Astrocyte of the hippocampus (primary cell): ENCODE measurements around the gene ZCCHC14.
"Not testable (repeated sequence)": the region's sequence is repeated elsewhere in the genome, so short reads cannot be mapped to it uniquely, and the experiment has no call there.

Source experiments
- DNase-seq: peaks from one replicate; pipeline ENCODE4 v3.0.0; 2011; ENCODE audit warnings: low read depth, low spot score

Gene ZCCHC14

DNA sequence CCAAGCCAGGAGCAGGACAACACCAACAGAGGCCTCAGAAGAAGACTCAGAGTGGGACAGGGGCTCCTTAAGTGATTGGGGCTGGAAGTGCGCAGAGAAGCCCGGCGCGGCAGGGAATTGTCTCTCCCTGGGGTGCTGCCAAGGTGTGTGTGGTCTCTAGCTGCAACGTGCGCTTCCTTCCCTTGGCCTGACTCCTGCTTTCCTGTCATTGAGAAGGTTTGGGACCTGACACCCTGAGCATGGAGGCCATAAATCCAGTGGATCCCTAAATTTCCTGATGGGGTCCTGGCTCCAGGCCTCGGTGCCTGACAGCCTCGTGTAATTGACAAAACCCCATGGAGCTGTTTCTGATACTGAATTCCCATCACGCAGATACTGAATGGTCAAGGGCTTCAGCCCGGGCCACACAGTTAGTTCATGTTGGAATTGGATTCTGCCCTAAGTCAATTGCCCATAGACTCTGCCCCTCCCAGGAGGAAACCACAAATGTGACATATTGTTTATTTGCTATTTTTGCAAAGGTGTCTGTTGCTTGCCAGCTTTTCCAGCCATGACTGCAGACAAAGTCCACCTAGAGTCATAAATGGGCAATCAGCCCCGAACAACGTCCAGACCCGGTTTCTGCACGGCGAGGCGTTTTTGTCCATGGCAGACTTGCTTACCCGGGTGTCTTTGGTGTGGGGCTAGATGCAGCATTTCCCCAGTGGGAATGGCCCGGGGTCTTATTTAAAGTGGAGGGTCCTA lies 4.4 kb upstream of the ZCCHC14 start:
- not testable (repeated sequence) for DNase-seq

DNA sequence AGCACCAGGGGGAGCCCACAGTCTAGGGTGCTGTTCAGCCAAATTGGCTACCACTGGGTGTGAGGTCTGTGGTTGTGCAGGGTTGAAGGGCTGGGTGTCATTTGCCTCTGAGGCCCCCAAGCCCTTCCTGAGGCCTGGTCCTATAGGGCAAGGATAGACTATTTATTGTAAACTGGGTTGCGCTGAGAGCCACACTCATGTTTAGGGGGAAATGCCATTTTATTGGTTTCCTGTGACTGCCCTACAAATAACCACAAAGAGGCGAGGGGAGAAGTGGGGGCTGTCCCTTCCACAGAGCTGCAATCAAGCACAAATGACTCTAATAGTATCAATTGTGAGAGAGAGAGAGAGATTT lies 3.6 kb upstream of the ZCCHC14 start:
- DNase-seq = no peak

DNA sequence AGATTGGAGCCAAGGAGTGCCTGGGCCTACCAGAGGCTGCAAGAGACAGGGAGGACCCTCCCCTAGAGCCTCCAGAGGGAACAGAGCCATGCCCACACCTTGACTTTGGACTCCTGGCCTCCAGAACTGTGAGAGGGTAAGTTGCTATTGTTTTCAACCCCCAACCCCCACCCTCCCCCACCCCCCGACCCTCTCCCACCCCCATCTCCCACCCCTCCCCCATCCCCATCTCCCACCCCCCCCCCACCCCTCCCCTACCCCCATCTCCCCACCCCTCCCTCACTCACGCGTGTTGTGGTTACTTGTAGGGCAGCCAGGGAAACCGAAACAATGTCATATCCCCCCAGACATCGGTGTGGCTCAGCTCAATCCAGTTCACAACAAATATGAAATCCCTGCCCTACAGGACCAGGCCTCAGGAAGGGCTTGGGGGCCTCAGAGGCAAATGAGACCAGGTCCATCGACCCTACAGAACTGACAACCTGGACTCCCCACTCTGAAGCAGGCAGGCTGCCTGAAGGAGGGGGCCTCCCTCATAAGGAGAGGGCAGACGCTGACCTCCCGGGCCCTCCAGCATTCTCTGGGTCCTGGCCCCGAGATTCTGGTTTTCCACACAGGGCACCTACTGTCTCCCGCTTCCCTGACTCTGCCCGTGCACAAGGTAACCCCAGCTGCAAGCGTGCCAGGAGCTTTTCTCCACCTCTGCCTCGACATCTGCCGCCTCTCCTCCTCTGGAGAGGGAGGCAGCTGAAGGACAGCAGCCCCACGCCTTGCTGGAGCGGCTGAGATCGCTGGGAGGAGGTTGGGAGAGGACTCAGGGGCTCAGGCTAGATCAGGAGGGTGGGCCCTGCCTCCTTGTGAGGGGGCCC lies 3.0 kb upstream of the ZCCHC14 start:
- DNase-seq = no peak

DNA sequence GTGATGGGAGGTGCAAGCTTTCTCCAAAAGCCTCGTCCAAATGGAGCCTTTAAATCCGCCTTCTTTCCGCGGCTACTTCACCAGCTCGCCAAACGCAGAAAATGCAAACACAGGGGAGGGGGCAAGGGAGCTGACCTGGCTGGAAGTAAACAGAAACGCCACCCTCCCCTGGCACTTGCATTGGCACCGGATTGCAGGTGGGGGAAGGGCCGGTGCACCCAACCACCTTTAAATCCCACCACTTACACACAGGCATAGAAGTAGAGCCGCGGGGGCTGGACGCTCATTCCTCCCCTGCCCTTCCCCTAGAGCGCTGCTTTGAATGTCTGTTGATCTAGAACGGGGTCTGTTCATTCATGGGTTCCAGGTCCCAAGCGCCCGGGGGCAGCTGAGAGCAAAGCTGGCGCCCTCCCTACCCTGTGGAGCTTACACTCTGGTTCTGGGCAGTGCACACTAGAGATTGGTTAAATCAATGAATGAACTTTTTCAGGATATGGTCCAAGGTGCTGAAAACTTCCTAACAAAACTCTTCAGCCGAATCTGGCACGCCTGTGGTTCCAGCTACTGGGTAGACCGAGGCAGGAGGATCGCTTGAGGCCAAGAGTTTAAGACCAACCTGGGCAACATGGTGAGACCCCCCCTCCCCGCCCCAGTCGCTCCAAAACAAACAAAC lies 920 bp upstream of the ZCCHC14 start:
- DNase-seq = no peak

DNA sequence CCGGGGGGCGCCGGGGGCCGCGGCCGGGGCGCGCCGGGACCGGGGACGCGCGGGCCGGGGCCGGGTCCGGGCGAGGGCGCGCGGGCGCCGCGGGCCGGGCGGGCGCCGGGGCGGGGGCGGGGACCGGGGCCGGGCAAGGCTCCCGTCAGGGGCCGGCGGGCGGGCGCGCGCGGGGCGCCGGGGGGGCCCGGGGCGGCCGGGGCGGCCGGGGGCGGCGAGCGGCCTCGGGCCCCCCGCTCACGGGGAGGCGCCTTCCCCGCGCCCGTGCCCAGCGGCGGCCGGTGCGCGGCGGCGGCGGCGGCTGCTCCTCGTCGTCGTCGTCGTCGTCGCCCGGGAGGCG lies 563 bp downstream of the ZCCHC14 start:
- DNase-seq = no peak

DNA sequence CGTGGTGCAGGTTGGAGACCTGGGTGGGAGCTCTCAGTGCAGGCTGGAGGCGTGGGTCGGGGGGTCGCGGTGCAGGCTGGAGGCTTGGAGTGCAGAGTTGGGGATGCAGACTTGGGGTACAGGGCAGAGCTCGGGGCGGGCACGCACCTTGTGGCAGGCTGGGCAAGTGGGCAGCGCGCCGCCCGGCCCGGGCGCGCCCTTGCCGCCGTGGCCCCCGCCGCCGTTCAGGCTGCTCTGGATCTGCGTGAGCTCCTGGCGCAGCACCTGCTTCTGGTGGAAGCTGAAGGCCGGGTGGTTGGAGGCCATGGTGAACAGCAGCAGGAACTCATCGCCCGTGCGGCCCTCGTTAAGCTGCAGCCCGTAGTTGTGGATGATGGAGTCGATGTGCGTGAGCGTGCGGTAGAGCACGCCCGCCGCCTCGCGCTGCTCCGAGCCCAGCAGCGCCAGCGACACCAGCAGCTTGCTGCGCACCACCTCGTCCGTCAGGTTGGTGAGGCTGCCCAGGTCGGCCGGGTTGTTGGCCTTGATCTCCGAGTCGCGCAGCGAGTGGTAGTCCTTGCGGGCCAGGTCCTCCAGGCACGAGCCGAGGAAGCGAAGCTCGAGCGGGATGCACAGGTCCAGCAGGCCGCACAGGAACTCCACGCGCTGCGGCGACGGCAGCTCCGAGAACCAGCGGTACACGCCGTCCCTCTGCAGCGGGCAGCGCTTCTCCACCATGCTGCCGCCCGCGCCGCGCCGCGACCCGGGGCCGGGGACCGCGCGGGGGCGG lies 1.1 kb downstream of the ZCCHC14 start:
- DNase-seq = peak; percentile 64

DNA sequence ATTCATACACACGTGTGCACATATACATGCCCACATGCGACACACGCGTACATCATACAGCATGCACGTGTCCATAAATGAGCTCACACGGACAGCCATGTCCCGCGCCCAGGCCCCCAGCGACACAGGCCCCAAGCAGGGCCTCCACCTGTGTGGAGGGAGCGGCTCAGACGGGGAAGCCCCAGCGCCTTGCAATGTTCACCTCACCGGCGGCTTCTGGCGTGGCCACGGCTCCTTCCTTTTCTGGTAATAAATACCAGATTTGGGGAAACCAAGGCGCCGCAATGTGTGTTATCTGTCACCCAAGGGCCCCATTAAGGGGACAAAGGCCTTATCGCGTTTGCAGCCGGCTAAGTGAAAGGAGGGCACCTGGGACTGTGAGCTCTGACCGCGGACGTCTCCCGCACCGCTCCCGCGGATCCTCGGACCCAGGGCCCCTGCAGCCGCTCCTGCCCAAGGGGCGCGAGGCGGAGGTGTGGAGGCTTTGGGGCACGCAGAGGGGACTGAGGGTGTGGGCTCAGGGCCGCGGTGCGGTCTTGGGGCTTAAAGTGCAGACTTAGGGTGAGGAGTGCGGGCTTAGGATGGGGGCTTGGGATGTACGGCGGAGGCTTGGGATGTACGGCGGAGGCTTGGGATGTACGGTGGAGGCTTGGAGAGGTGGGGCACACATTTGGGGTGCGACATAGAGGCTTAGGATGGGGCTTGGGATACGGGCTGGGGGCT lies 1.9 kb downstream of the ZCCHC14 start:
- peak; percentile 39 for DNase-seq

DNA sequence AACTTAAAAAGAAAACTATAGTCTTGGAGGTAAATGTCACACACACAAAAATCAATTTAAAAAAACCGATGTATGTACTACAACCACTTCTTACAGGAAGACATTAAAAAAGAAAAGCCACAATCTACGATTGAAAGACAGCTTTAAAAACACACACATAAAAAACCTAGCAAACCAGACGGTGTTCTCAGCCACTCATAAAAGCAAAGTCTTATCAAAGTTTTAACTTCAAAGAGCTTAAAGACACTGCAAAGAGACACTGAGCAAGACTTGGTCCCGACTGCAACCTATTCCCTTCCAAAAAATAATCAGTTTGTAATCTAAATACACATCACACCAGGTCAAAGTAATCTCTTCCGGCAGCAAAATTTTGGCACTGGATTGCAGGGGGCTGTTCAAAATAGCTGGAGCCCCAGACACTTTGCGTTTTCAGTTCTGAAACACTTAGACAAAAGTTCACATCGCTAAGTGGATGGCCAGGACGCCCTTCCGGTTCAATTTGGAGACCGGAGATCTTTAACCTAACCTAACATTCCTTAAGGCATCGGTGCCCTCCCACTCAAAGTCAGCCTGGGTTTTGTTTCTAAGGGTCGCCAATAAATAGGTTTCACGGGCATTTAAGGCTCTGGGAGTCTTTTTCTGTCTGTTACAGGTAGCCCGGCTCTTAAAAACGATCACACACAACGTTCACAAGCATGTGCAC lies 2.6 kb downstream of the ZCCHC14 start:
- DNase-seq = no peak

DNA sequence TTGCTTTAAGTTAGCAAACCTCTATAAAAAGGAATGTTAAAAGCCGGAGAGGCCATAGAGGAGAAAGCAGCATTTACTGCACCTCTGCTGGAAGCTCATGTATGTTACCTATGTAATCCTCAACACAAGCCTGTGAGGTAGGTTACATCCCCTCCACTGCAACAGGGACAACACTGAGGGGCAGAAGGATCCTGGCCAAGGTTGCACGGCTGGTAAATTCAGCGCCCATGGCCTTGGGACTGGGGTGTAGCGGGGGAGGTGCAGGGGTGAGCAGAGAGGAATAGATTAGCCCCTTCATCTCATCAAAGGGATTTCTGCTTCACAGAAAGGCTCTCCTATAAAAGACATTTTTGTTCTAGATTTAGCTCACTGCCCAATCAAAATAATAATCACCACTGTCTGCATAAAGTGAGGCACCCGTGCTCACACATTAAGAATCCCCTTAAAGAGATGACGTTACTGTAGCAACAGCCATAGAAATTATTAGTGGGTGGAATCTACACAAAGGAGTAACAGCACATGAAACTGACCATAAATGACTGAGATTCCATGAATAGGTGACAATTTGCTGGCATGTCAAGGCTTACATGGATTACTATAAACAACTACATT lies 3.3 kb downstream of the ZCCHC14 start:
- no peak for DNase-seq

DNA sequence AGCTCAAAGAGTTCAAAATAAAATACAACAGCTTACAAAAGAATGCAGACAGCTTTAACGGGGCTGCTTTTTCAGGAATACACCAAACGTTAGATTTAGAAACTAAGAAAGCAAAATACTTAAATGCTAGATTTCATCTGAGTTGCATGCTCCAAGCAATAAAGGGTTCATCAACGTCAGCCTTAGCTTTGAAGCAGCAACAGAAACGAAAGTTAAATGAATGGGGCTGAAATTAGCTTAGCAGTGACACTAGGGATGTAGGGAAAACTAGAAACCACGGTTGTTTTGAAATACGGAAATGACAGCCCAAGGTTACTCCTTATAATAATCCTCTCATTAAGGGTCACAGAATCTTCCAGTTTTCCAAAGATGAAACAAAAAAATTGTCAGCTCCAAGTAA lies 3.9 kb downstream of the ZCCHC14 start:
- not testable (repeated sequence) for DNase-seq

DNA sequence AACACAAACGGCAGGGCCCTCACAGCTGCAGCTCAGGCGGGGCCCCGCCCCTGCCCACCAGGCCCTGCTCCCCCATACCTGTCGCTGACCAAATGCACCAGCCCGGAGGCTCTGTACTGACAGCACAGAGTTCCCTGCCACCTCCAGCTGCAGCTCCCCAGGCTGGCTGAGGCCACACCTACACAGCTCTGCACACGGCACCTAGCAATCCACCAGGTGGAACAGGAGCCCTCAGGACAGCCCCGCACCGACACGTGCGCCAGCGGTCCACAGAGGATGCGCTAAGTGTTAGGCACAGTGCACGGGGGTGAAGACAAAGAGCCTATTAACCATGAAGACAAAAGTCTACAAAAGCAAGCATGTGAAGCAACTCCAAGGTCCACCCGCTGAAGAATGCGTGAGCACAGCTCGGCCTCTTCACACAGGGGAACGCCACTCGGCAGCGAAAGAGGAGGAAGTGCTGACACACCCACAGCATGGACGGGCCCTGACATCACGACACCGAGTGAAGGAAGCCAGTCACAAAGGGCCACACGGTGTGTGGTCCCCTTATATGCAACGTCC lies 5.4 kb downstream of the ZCCHC14 start:
- DNase-seq = no peak

DNA sequence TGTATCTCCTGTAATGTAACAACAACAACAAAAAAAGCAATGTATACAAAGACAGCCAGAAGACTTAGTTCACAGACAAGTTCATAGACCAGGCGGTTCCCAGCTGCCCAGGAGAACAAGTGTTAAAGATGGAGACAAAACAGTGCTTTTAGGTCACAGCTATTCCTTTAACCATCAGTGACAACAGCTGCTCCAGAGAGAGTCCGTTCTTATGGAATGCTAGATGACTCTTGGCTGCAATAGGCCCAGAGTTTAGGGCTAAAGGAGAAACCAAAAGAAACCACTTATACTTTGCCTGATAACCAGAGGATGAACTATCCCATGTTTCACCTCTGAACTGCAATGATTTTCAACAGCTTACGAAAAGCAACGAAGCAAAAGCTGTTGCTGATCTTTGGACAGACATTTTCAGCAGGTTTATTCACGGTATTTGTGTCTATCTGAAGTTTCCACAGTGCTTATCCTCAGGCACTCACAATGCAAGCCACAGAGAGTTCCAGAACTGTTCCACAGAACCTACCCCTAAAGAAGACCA lies 6.0 kb downstream of the ZCCHC14 start:
- no peak for DNase-seq

DNA sequence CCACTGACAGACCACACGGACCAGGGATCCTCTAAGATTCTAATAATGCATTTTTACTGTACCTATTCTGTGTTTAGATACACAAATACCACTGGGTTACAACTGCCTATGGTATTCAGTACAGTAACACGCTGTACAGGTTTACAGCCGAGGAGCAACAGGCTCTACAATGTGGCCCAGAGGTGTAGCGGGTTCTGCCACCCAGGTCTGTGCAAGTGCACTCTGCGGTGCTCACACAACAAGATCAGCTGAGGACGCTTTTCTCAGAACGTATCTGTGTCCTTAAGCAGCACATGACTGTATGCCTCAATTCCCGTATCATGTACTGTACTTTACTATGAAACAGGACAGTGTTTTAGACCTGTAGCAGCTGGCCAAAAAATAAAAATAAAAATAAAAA lies 6.5 kb downstream of the ZCCHC14 start:
- DNase-seq = no peak

DNA sequence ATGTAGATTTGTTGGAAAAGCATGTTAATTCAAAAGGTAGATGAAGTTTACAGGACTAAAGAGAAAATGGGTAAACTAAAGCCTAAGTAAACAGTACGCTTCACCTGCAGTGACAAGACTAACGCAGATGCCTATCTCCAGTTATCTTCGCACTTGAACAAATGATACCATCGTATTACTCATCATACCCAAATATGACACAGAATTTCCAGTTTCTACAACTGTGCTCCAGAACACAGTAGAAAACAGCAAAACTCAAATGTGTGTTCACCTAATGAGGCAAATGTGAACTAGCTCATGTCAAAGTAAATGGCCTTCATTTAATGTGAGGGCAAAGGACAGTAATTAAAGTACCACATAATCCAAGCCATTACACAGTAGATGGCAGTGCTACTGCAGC lies 7.0 kb downstream of the ZCCHC14 start:
- not testable (repeated sequence) for DNase-seq

DNA sequence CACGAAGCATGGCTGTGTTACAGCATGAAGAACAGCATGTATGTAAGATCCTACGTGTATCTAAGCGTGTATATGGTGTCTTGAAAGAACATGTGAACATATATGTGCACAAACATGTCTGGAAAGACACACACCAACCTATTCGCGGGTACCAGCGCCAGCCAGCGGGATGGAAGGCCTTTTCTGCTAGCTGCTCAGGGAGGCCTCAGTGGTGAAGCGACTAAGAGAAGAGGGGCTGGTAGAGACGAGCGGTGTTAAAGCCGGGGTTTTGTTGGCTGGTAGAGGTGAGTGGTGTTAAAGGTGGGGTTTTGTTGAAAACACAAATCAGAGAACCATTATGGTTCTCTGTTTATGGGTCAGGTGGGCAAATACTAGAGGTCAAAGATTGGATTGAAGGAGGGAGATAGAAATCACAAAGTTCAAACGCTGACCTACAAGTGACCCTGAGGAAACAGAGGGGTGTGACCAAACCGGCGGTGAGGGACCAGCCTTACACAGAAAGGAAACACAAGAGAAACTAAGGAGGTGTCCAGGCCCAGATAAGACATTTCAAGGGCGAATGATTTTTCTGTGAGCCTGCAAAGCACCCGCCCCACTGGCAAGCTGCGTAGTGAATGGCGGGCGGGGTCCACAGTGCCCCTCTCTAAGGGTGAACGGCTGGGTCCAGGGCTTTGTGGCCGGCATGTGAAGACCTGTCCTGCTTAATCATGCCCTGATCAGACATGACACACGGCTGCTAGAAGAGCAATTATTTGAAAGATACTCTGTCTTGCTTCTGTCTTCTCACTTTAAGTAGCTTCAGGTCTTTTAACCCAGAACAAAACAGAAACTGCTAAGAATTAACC lies 8.1 kb downstream of the ZCCHC14 start:
- DNase-seq = no peak

DNA sequence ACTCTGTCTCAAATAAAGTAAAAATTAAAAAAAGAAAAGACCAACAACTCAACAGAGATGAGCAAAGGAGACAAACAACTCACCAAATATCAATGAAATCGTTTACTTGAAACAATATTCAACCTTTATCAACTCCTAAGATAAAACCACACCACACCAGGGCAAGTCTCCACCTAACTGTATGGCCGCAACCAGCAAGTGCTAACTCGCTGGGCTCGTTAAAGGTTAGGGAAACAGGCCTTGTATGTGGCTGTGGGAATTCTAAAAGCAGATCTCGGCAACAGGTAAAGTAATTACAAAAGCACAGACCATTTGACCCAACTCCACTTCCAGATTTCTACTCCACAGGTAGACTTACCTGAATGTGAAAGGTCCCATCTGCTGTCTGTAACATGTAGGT lies 9.3 kb downstream of the ZCCHC14 start:
- DNase-seq = no peak

DNA sequence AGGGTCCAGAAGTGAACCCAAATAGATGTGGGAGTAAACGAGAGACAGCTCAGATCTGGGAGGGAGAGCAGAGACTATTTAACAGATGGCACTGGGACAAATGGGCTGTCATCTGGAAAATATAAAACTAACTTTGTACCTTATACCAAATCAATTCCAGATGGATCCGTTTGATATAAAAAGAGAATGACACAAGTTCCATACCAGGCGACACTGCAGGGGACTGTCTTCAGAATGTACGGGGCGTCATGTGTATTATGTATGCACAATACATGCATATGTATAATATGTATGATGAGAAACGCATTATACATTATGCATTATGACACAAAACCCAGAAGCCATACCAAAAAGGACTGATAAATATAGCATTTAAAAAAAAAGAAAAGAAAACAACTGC lies 10.2 kb downstream of the ZCCHC14 start:
- not testable (repeated sequence) for DNase-seq

DNA sequence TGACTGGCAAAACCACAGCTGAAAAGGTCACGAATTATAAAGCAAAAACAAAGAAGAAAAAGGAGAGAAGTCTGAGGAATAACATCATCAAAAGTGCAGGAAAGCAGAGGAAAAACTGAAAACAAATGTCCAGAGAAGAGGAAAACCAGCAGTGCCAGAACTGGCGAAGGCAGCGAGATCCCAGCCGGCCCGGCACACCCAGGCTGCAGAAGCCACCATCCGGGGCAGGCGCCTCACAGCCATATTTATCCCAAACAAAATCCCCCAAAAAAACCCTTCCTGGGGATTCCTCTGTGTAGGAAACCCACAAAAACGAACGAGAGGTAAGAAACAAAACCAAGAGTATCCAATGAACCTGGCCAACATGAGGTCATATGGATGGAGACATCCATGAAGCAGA lies 10.6 kb downstream of the ZCCHC14 start:
- DNase-seq = no peak

DNA sequence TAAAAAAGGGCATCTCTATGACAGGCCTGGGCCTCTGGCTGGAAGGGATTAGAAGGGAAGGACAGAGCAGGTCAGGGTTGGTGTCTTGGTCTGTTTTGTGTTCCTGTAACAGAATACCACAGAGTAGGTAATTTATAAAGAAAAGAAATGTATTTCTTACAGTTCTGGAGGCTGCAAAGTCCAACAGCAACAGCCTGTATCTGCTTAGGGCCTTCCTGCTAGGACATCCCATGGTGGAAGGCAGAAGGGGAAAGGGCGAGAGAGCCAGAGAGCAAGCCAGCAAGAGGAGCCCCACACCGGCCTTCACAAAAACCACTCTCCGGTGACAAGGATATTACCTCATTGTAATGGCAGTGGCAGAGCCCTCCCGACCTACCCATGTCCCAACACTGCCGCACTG lies 11.1 kb downstream of the ZCCHC14 start:
- DNase-seq = not testable (repeated sequence)
